Thyroid gland (tissue), 4 donors: ENCODE measurements around the gene HNF1B.

Experiments
- POLR2A ChIP-seq, 2 donors: fragments of 450-650 bp; IDR thresholded peaks; one replicate each; pipeline ENCODE4 v1.6.1; 2017; ENCODE audit warnings: antibody characterized with exemption in 2 of 2, mild to moderate bottlenecking in 2 of 2, moderate library complexity in 1 of 2
- TF ChIP-seq, protein P1 (sequence below), 6 experiments: fragments of 200-600 bp in 3 of 6; fragments of 450-650 bp in 3 of 6; sonication (generic) in 3 of 6; IDR thresholded peaks; one replicate each; pipeline ENCODE4 v1.5.1; 2016 to 2019; ENCODE audit warnings: antibody characterized with exemption in 6 of 6, mild to moderate bottlenecking in 2 of 6, inconsistent platforms in 1 of 6, moderate library complexity in 1 of 6

DNA sequence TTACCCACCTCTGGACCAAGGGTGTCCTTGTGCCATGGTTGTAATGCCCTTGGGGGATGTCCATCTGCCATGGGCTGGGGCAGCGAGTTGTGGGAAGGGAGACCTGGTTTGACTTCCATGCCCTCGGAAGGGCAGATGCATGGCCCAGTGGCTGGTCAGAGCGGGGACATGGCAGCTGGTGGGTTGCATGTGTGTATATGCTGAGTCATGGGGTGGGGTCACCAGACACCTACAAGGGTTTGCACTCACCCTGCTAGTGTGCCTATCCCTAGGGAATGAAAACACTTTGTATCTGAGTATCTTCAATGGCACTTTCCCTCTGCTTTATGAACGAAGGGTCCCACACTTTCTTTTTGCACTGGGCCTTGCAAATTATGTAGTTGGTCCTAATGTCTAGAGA is 10.6 kb upstream of the HNF1B start:
- TF ChIP-seq, protein P1, sequence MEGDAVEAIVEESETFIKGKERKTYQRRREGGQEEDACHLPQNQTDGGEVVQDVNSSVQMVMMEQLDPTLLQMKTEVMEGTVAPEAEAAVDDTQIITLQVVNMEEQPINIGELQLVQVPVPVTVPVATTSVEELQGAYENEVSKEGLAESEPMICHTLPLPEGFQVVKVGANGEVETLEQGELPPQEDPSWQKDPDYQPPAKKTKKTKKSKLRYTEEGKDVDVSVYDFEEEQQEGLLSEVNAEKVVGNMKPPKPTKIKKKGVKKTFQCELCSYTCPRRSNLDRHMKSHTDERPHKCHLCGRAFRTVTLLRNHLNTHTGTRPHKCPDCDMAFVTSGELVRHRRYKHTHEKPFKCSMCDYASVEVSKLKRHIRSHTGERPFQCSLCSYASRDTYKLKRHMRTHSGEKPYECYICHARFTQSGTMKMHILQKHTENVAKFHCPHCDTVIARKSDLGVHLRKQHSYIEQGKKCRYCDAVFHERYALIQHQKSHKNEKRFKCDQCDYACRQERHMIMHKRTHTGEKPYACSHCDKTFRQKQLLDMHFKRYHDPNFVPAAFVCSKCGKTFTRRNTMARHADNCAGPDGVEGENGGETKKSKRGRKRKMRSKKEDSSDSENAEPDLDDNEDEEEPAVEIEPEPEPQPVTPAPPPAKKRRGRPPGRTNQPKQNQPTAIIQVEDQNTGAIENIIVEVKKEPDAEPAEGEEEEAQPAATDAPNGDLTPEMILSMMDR (IDR thresholded peaks at IDR 0.05): no peak
- TF ChIP-seq POLR2A (IDR thresholded peaks at IDR 0.05): no peak
